PFSK-1 (cell line): Measurements from ENCODE around the gene SUSD4.

Experiments
- FOXP2 ChIP-seq: optimal IDR thresholded peaks from 2 replicates; pipeline ENCODE3; 2011; ENCODE audit warnings: borderline replicate concordance, control low read depth, inconsistent platforms; ENCODE audit not compliant: insufficient read depth; ENCODE audit errors: extremely low read length, extremely low read depth
- POLR2AphosphoS5 ChIP-seq: IDR thresholded peaks from 2 replicates; pipeline ENCODE4 v1.6.1; 2012; ENCODE audit warnings: low read depth, mild to moderate bottlenecking, control low read depth, low read length, moderate library complexity
- REST ChIP-seq, 2 experiments: IDR thresholded peaks; 2 replicates each; pipeline versions ENCODE4 v1.6.1 to v1.8.0; 2011 to 2012; ENCODE audit warnings: low read depth in 2 of 2, low read length in 2 of 2, control low read depth in 1 of 2, inconsistent platforms in 1 of 2, mild to moderate bottlenecking in 1 of 2, moderate library complexity in 1 of 2; ENCODE audit not compliant: insufficient read depth in 1 of 2
- SIN3A ChIP-seq: IDR thresholded peaks from 2 replicates; pipeline ENCODE4 v1.6.1; 2012; ENCODE audit warnings: mild to moderate bottlenecking, low read length, moderate library complexity, borderline replicate concordance; ENCODE audit not compliant: insufficient read depth
- TAF1 ChIP-seq: IDR thresholded peaks from 2 replicates; pipeline ENCODE4 v1.6.1; 2012; ENCODE audit warnings: low read length, control low read depth, borderline replicate concordance; ENCODE audit not compliant: insufficient read depth

DNA sequence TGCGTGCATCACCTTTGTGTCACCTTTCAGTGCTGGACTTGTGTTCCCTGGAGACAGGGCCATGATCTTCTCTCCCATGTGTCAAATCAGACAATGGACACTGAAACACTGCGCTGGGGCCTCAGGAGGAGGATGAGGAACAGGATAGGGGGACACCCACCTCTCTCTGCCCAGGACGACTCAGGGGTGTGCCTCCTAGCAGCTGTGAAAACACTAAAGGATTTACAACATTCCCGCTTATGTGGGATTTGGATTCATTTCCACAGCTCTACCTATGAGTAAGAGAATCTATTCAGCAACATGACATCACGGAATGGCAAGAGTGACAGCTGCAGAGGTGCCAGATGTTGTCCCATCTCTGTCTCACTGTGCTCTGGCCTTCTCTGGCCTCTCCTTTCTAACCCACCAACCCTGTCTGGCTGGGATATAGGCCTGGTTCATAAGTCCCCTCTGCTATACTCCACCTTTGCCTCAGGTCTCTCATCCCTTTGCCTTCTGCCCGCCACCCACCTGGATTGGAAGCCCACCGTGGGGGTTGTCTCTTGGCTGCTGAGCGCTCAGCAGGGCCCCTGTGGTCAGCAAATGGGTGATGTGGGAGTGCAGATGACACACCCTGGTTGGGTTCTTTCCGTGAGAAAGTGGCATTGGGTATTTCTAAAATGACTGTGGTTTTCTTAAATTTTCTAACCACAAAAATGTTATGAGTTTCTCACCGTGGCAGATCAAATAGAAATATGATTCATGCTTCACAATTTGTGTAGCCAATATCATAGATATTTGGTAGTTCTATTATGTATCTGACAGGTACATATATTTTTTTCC, 173.9 kb downstream of the SUSD4 start:
- TF ChIP-seq SIN3A (no peak), REST (IDR thresholded peaks at IDR 0.05; ENCODE audit: insufficient read depth in 1 of 2, low read depth in 2 of 2, low read length in 2 of 2) (no peak), TAF1 (no peak), POLR2AphosphoS5 (no peak), FOXP2 (no peak)
